GM19395 (cell line): Measurements from ENCODE around the gene THAP8.

Experiments used
- ATAC-seq: cut with Tn5 transposase; IDR thresholded peaks from one replicate; pipeline ENCODE4 v1.9.1; 2021; ENCODE audit warnings: mild to moderate bottlenecking, moderate library complexity; ENCODE audit not compliant: unreplicated experiment

THAP8 gene

GRCh38 chr19:35995048-35995993 lies 58.8 kb downstream of the THAP8 start, which contains the start of gene SDHAF1:
TSS of gene SDHAF1 (plus strand) at chr19:35995188. CDS start at chr19:35995275, 87 bp downstream.
- ATAC-seq: peak; percentile 82

GRCh38 chr19:35993923-35994598 lies 60.0 kb downstream of the THAP8 start:
- no peak for ATAC-seq

GRCh38 chr19:35992907-35993765 lies 60.9 kb downstream of the THAP8 start:
- no peak for ATAC-seq

- ATAC-seq: no peak
These were observed 62.2 kb downstream of the THAP8 start for GRCh38 chr19:35991731-35992450.

GRCh38 chr19:35990771-35991730 lies 63.0 kb downstream of the THAP8 start:
- no peak for ATAC-seq

GRCh38 chr19:35990156-35990555 lies 63.9 kb downstream of the THAP8 start:
- no peak for ATAC-seq

- no peak for ATAC-seq
These were observed 65.3 kb downstream of the THAP8 start for GRCh38 chr19:35988824-35989223.

- no peak for ATAC-seq
These were observed 66.6 kb downstream of the THAP8 start for GRCh38 chr19:35987571-35987896.

- ATAC-seq: no peak
These were observed 67.2 kb downstream of the THAP8 start for GRCh38 chr19:35986664-35987570.

GRCh38 chr19:35986111-35986510 lies 68.0 kb downstream of the THAP8 start:
- ATAC-seq: no peak
